HG03558 (cell line): ENCODE results near the gene PTH1R.

Experiments used
- ATAC-seq: cut with Tn5 transposase; IDR thresholded peaks from one replicate; pipeline ENCODE4 v1.9.1; 2021; ENCODE audit warnings: moderate number of reproducible peaks; ENCODE audit not compliant: unreplicated experiment; ENCODE audit errors: extremely low read depth

PTH1R gene

GRCh38 chr3:46849045-46849631, 28.4 kb upstream of the PTH1R start:
- no peak for ATAC-seq

DNA sequence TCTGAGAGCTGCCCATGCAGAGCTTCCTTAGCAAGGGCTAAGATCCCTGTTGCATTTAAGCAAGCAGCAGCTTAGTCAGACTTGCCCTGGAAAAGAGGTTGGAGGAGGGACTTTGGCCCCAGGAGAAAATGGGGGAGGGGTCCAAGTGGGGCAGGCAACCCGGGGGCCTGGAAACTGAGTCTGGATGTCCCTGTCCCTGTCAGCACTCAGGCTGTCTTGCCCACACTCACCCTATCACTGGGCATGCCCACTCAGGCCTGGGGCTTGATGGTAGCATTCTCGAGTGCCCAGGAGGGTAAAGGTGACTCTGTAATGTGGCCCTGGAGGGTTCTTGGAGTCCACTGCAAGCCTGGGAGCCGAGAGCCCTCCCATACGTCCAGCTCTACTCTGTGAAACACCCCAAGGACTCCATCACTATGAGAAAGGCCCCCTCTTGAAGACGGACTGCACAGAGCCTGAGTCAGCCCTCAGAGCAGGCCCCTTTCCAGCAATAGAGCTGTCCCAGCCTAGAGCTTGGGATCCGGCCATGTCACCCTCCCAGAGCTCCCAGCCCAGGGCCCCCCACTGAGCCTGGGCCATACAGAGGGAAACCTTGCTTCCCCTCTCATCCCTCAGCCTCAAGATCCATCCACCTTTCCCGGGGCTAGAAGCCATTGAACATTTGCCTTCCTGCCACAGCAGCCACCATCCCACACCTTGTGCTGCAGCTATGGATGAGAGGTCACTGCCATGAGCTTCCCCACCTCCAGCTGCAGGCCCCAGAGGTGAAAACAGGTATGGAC, 27.6 kb upstream of the PTH1R start:
- ATAC-seq = no peak

DNA sequence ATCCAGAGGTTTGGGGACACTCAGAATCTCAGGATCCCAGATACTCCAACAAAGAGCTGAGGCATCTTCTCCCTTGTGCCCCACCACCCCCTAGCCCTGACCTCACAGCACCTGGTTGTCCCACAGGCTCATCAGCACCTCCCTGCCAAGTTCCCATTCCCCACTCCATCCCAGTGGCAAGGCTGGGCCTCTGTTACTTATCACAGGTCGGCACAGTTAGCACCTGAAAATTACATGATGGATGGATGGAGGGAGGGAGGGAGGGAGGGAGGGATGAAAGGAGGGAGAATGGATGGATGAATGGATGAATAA, 27.1 kb upstream of the PTH1R start:
- ATAC-seq = no peak

GRCh38 chr3:46851364-46852333, 25.9 kb upstream of the PTH1R start:
- no peak for ATAC-seq

GRCh38 chr3:46852334-46852720, 25.2 kb upstream of the PTH1R start:
- ATAC-seq = no peak

DNA sequence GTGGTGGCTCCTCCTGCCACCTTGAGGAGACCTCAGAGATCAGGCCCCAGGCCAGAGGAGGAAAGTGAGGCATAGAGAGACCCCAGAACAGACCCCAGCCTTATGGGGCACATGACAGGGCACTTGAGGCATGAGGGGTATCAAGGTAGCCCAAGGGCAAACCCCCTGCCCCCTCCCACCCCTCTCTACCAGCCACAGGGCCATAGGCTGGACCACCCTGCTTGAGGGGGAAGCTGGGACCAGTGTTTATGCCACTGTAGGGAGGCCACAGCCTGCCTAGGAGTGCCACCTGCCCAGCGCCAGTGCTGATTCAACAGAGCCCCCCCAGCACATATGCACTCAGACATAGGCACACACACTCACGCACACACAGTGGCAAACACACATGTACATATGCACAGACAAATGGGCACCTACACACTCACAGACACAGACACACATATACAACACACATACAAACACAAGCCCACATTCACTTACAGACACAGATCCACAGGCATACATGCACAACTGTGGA, 24.6 kb upstream of the PTH1R start:
- ATAC-seq = no peak

DNA sequence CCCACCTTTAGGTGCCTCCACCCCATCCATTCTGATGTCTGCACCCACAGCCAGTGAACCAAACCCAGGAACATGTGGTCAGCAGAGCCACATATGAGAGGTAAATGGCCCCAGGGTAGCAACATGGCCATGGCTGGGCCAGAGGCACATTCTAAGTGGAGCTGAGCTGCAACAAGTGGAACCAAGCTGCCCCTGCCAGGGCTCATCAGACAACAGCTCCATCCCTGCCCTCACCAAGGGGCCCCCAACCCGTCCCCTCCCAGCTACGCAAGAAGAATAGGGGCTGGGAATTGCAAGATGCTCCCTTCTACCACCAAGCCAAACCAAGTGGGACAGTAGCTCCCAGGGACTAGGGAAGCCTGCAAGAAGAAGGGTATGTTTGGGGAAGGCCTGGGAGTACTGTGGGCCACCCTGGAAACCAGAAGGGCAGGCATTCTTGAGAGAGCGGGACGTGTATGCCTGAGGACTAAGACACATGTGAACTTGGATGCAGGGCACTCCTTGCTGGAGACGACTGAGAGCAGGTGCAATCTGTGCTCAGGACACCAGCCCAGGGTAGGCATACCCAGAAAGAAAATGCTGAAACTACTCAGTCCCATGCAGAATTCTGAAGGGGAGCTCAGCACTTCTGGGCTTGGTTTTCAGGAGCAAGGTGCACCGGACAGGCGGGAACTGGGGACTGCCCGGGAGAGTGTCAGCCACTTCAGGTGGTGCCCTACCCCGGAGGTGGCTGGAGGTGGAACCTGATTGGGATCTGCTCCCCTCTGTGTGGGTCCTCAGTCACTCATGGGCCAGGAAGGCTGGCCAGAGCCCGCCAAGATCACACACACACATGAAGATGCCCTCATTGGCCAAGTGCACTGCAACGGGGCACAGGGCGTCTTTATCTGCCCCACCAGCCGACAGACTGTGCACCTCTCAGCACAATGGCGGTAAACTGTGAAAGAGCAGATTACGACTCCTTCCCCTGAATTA, 23.8 kb upstream of the PTH1R start:
- no peak for ATAC-seq

GRCh38 chr3:46854555-46854991, 22.9 kb upstream of the PTH1R start:
- ATAC-seq = no peak

DNA sequence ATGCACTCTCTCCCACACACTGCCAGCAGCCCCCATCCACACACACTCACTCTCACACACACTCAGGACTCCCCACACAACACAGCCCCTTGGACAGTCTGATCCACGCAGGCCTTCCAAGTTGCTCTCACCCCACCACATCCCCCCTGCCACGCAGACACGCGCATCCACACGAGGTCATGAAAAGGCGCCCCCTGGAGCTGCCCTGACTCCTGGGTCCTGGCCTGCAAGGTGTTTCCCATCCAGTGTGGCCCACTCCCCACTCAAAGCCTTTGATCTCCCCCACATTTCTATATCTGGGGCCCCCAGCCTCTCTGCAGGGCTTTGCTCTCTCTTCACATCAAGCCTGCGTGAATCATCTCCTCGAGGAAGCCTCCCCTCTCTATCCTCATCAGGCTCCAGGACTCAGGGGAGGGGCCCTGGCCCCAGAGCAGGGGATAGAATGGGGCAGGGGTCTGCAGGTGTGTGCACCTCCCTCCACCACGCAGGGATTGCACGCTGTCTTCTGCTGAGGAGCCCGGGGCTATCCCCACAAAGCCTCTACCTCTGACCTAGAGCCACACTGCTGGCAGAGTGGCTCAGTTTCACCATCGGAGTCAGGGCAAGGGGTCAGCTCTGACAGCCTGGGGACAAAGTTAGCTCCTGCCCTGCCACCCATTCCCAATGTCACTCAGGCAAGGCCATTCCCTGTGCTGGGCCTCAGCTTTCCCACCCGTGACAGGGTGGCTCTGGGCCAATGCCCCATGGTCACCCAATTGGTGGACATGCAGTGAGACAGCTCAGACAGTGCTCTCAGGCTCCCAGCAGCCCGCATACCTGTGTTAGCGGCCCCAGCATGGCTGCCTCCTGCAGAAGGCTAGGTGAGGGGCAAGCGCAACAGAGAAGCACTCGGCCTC, 20.7 kb upstream of the PTH1R start:
- ATAC-seq = no peak

DNA sequence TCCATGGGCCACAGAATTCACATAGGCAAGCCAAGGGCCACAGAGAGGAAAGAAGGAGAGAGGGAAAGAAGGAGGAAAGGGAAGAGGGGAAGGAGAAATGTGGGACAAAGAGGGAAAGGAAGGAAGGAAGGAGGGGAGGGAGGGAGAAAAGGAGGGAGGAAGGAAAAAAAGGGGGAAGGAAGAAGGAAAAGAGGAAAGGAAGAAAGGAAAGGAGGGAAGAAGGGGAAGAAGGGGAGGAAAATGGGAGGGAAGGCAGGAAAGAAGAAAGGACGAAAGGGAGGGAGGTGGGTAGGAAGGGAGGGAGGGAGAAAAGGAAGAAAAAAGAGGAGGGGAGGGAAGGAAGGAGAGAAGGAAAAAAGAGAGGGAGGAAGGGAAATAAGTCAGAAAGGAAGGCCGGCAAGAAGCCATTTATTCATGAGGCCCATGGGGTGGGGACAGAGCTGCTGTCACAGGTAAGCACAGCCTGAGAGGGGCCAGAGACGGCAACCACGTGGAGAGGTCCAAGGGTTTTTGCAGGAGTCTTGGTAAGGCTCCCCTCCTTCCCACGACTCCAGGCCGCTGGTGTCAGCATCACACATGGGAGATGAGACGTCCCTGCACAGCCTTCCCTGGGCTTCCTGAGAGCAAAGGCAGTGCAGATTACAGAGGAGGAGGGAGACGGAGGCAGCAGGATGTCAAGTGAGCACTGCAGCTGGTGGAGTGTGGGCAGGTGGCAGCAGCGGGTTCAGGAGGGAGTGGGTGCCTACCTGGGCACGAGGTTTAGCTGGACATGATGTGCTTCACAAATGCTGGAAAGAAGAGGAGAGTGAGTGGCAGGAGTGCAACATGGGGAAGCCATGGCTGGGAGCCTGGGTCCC, 19.8 kb upstream of the PTH1R start:
- ATAC-seq = no peak

- no peak for ATAC-seq
Measured at GRCh38 chr3:46858456-46858855, 19.1 kb upstream of the PTH1R start.

GRCh38 chr3:46859001-46859710, 18.4 kb upstream of the PTH1R start:
- ATAC-seq = no peak

- ATAC-seq = no peak
Measured at GRCh38 chr3:46860017-46860809, 17.3 kb upstream of the PTH1R start.

DNA sequence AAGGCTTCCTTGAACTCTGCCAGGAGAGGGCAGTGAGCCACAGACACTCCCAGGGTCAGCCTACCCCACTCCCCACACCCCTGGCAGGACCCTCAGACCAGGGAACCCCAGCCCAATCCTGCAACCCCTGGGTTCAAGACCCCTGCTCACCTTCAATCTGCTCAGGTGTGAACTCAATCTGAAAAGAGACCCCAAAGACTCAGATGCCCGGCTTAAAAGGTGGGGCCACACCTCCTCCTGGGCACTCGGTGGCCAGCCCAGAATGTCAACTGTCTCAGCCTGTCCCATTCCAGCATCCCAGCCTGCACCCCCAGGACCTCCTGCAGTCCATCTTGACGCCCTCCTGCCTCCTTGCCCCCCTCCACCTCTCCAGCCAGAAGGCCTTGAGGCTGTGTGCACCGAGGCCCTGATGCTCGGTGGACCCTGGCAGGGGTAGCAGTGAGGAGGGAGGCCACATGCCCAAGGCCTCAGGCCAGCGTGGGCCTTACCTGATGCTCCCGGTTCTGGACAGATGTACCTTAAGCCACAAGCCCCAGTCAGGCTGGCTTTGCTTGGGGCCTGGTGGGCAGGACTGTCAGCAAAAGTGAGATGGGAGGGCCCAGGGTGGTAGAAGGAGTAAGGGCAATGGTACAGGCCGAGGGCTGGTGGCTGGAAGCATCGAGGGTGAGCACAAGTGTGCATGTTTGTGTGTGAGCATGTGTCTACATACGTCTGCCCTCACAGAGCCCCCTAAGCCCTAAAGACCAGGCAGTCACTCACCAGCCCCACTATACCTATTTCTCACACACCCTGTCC, 16.5 kb upstream of the PTH1R start:
- no peak for ATAC-seq

- no peak for ATAC-seq
Measured at GRCh38 chr3:46861605-46862368, 15.7 kb upstream of the PTH1R start.
